Karpas-422 (cell line): ENCODE results near the gene CRYBG3. TPM values are rescaled to one million over a fixed set of nuclear protein-coding genes. Genes with fewer than 3 reads are reported as not detected.
"Not testable (repeated sequence)": the region's sequence is repeated elsewhere in the genome, so short reads cannot be mapped to it uniquely, and the experiment has no call there.

Experiments
- DNase-seq: peaks from one replicate; pipeline ENCODE4 v3.0.0-alpha.2; 2015
- H2AFZ ChIP-seq: fragments of 200-600 bp; sonication (generic); 2 replicates; pipeline ENCODE4 v1.6.1; 2014; ENCODE audit warnings: antibody characterized with exemption, low read length, mixed read lengths
- H3K27ac ChIP-seq: fragments of 200-600 bp; sonication (generic); 2 replicates; pipeline ENCODE4 v1.5.1; 2014; ENCODE audit warnings: mild to moderate bottlenecking, low read length, moderate library complexity
- H3K27me3 ChIP-seq: fragments of 200-600 bp; sonication (generic); 2 replicates; pipeline ENCODE4 v1.6.1; 2014; ENCODE audit warnings: low read length, mixed read lengths
- H3K36me3 ChIP-seq: fragments of 200-600 bp; sonication (generic); 2 replicates; pipeline ENCODE4 v1.6.1; 2014; ENCODE audit warnings: low read length, mixed read lengths; ENCODE audit not compliant: insufficient read depth
- H3K4me1 ChIP-seq: fragments of 200-600 bp; sonication (generic); 2 replicates; pipeline ENCODE4 v1.6.1; 2014; ENCODE audit warnings: mild to moderate bottlenecking, low read length, mixed read lengths
- H3K4me2 ChIP-seq: fragments of 200-600 bp; sonication (generic); 2 replicates; pipeline ENCODE4 v1.6.1; 2014; ENCODE audit warnings: low read length, low read depth, mild to moderate bottlenecking; ENCODE audit not compliant: poor library complexity, severe bottlenecking
- H3K4me3 ChIP-seq: fragments of 200-600 bp; sonication (generic); 2 replicates; pipeline ENCODE4 v1.5.1; 2014; ENCODE audit warnings: mild to moderate bottlenecking, antibody characterized with exemption, low read length, mixed read lengths
- H3K79me2 ChIP-seq: fragments of 200-600 bp; sonication (generic); 2 replicates; pipeline ENCODE4 v1.6.1; 2014; ENCODE audit warnings: mild to moderate bottlenecking, low read length, mixed read lengths
- H3K9ac ChIP-seq: fragments of 200-600 bp; sonication (generic); 2 replicates; pipeline ENCODE4 v1.6.0; 2014; ENCODE audit warnings: low read length
- H3K9me2 ChIP-seq: fragments of 200-600 bp; sonication (generic), shearing (Covaris generic); replicated peaks from 2 replicates; pipeline ENCODE4 v1.6.0; 2014; ENCODE audit warnings: mild to moderate bottlenecking, low read length, moderate library complexity; ENCODE audit not compliant: insufficient read depth
- H3K9me3 ChIP-seq: fragments of 300-700, 200-600 bp; sonication (generic); 2 replicates; pipeline ENCODE4 v1.6.1; 2014; ENCODE audit warnings: low read length, mixed read lengths
- H4K20me1 ChIP-seq: fragments of 200-600 bp; sonication (generic); 2 replicates; pipeline ENCODE4 v1.6.1; 2014; ENCODE audit warnings: mild to moderate bottlenecking, antibody characterized with exemption, low read length, low read depth; ENCODE audit not compliant: insufficient read depth
- total RNA-seq: library from RNA; depleted of rRNA; stranded (reverse); fragments of >200 nt; shearing (Covaris generic); gene quantifications from 2 replicates; pipeline ENCODE4 v1.2.3, GENCODE V29; 2014; ENCODE audit warnings: low replicate concordance

The CRYBG3 gene
- total RNA-seq, 1 experiment from 2014 or later, result 1.1 TPM

DNA sequence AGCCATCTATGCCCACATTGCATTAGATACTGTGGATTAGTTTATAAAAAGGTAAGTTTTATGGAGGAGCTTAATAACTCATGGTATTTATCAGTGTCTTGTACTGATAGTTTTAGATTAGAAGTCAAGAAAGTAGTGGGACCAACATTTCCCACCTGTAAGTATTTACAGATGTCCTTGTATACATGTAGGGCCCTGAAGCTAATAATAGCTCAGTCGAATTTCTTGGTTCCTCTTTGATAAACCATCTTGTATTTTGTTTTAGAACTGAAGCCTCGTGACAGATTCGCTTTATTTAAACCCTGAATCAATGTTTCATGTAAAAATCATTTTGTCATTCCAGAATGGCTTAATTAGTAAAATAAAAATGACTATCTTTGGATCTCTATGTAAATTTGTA, 73.4 kb downstream of the CRYBG3 start:
- H2AFZ ChIP-seq, result no peak overlapping the region
- no peaks in the 10 kb centered on the region for H3K36me3 ChIP-seq
- no peaks in the 10 kb centered on the region for H4K20me1 ChIP-seq
- no peak overlapping the region for H3K27ac ChIP-seq
- no peak overlapping the region for H3K9ac ChIP-seq
- no peak overlapping the region for H3K4me2 ChIP-seq
- H3K4me1 ChIP-seq, result no peaks in the 10 kb centered on the region
- no peaks in the 10 kb centered on the region for H3K9me3 ChIP-seq
- H3K79me2 ChIP-seq, result no peaks in the 10 kb centered on the region
- DNase-seq, result no peak
- no peak overlapping the region for H3K4me3 ChIP-seq
- no peaks in the 10 kb centered on the region for H3K9me2 ChIP-seq
- H3K27me3 ChIP-seq, result no peaks in the 10 kb centered on the region

DNA sequence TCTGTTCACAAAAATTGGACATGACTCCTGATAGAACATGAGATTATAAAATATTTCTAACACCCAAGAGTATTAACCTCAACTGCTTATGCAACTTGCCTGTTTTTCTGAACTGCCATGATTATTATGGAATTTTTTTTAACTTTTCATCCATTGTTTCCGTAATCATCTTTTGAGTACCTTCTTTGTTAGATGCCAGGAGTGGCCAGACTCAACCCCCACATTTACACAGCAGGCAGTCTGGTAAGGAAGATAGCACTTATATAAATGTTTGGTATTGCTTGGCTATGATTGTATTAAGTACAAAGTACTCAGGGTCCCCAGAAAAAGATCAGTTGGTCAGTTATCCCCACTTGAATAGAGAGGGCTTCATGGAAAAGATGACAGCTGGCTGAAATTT, 74.3 kb downstream of the CRYBG3 start:
- Histone ChIP-seq H3K27me3 (no peaks in the 10 kb centered on the region), H3K4me3 (no peak overlapping the region)

DNA sequence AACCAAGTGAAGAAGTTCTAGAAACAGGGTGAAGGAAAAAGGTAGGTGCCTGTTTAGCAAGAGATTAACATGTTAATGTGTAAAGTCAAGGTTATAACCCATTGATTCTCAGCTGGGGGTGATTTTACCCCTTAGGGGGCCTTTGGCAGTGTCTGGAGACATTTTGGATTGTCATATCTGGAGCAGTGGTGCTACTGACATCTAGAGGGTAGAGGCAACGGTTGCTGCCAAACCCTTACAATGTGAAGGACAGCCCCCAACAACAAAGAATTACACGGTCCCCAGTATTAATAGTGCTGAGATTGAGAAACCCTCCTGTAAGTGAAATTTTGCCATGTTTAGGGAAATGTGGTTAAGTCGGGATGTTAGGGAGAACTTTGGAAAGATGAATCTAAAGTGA, 74.7 kb downstream of the CRYBG3 start:
- H3K27me3 ChIP-seq, result no peaks in the 10 kb centered on the region
- no peaks in the 10 kb centered on the region for H3K36me3 ChIP-seq
- no peak overlapping the region for H3K4me2 ChIP-seq
- H3K9me2 ChIP-seq, result no peaks in the 10 kb centered on the region
- no peak overlapping the region for H3K4me3 ChIP-seq
- H3K27ac ChIP-seq, result no peak overlapping the region
- no peaks in the 10 kb centered on the region for H3K4me1 ChIP-seq
- no peaks in the 10 kb centered on the region for H3K79me2 ChIP-seq
- no peak overlapping the region for H2AFZ ChIP-seq
- no peak for DNase-seq
- no peaks in the 10 kb centered on the region for H4K20me1 ChIP-seq
- no peak overlapping the region for H3K9ac ChIP-seq
- no peaks in the 10 kb centered on the region for H3K9me3 ChIP-seq

More for the DNA sequence above, 74.3 kb downstream of the CRYBG3 start:
- H3K9me3 ChIP-seq, result no peaks in the 10 kb centered on the region
- H3K9me2 ChIP-seq, result no peaks in the 10 kb centered on the region
- no peak for DNase-seq
- no peaks in the 10 kb centered on the region for H3K79me2 ChIP-seq
- no peaks in the 10 kb centered on the region for H3K4me1 ChIP-seq
- H2AFZ ChIP-seq, result no peak overlapping the region
- H3K36me3 ChIP-seq, result no peaks in the 10 kb centered on the region
- H3K4me2 ChIP-seq, result no peak overlapping the region
- H4K20me1 ChIP-seq, result no peaks in the 10 kb centered on the region
- H3K27ac ChIP-seq, result no peak overlapping the region
- H3K9ac ChIP-seq, result no peak overlapping the region

DNA sequence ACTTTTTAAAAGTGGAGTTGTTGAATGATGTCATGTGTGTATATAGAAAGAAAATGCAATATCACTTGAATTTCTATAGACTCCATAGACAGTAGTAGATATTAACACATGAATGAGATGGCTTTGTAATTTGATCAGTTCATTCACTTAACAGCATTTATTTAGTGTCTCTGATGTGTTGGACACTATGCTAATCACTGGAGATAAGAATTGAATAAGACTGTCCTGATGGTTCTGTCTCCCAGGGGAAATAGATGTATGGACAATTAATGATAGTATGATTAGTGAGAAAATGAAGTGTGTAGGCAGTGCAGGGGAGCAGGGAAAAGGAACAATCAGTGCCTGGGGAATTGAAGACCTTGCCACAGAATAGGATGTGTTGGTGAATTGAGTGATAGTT, 77.5 kb downstream of the CRYBG3 start:
- Histone ChIP-seq H3K36me3 (no peaks in the 10 kb centered on the region), H3K9me3 (no peaks in the 10 kb centered on the region), H3K4me3 (no peak overlapping the region), H4K20me1 (no peaks in the 10 kb centered on the region), H3K79me2 (no peaks in the 10 kb centered on the region), H3K9me2 (no peaks in the 10 kb centered on the region), H3K27me3 (no peaks in the 10 kb centered on the region), H3K4me2 (no peak overlapping the region), H3K9ac (no peak overlapping the region), H3K4me1 (no peaks in the 10 kb centered on the region), H3K27ac (no peak overlapping the region), H2AFZ (no peak overlapping the region)
- DNase-seq, result no peak

GRCh38 chr3:97901313-97902248, 79.8 kb downstream of the CRYBG3 start:
- H4K20me1 ChIP-seq, result no peaks in the 10 kb centered on the region
- no peaks in the 10 kb centered on the region for H3K9me3 ChIP-seq
- H3K27ac ChIP-seq, result no peak overlapping the region

DNA sequence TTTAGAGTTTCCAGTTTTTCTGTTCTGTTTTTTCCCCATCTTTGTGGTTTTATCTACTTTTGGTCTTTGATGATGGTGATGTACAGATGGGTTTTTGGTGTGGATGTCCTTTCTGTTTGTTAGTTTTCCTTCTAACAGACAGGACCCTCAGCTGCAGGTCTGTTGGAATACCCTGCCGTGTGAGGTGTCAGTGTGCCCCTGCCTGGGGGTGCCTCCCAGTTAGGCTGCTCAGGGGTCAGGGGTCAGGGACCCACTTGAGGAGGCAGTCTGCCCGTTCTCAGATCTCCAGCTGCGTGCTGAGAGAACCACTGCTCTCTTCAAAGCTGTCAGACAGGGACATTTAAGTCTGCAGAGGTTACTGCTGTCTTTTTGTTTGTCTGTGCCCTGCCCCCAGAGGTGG, 88.0 kb downstream of the CRYBG3 start:
- not testable (repeated sequence) for H3K9me3 ChIP-seq, H3K9me2 ChIP-seq, H3K27ac ChIP-seq, DNase-seq, H3K27me3 ChIP-seq, H3K4me3 ChIP-seq, H3K9ac ChIP-seq, H2AFZ ChIP-seq, H4K20me1 ChIP-seq, H3K4me1 ChIP-seq, H3K79me2 ChIP-seq, H3K4me2 ChIP-seq, H3K36me3 ChIP-seq

More at GRCh38 chr3:97901313-97902248, 79.8 kb downstream of the CRYBG3 start:
- no peak for DNase-seq
- Histone ChIP-seq H3K79me2 (no peaks in the 10 kb centered on the region), H3K4me2 (no peak overlapping the region), H3K9me2 (no peaks in the 10 kb centered on the region), H2AFZ (no peak overlapping the region), H3K4me3 (no peak overlapping the region), H3K9ac (no peak overlapping the region), H3K36me3 (no peaks in the 10 kb centered on the region), H3K4me1 (no peaks in the 10 kb centered on the region), H3K27me3 (no peaks in the 10 kb centered on the region)

DNA sequence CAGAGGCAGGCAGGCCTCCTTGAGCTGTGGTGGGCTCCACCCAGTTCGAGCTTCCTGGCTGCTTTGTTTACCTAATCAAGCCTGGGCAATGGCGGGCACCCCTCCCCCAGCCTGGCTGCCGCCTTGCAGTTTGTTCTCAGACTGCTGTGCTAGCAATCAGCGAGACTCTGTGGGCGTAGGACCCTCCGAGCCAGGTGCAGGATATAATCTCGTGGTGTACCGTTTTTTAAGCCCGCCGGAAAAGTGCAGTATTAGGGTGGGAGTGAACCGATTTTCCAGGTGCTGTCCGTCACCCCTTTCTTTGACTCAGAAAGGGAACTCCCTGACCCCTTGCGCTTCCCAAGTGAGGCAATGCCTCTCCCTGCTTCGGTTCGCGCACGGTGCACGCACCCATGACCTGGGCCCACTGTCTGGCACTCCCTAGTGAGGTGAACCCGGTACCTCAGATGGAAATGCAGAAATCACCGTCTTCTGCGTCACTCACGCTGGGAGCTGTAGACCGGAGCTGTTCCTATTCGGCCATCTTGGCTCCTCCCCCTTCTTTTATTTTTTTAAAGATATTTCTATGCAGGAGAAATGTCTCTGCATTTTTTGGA, 88.5 kb downstream of the CRYBG3 start:
- not testable (repeated sequence) for DNase-seq, H3K27me3 ChIP-seq, H3K9me3 ChIP-seq, H4K20me1 ChIP-seq, H3K4me1 ChIP-seq, H3K9me2 ChIP-seq, H3K79me2 ChIP-seq, H3K36me3 ChIP-seq
- Histone ChIP-seq H2AFZ (peak overlapping the region; percentile 38; the same call in 1 of the 2 replicates), H3K9ac (peak overlapping the region; percentile 45), H3K4me2 (peak overlapping the region; percentile 57), H3K27ac (peak overlapping the region; percentile 53; the same call in 1 of the 2 replicates), H3K4me3 (peak overlapping the region; percentile 36; the same call in 1 of the 2 replicates)

DNA sequence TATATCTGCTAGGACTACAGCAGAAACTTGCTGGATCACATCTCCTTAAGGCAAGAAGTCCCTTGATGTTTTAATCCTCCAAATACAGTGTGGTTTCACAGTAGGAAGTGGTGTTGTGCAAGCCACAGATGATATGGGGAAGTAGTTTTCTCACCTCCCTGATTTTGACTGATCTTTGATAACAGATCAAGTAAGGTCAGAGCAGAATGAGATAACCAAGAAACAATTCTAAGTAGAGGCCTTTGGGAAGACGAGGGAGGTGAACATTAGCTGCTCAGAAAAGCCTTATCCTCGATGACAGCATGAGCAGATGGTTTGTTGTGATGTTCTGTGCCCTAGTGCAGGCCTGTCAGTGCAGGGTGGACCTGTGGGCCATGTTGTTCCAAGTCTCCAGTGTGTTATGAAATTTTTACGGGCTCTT, 89.1 kb downstream of the CRYBG3 start:
- Histone ChIP-seq H3K36me3 (no peaks in the 10 kb centered on the region), H3K4me3 (peak overlapping the region; percentile 36; the same call in 1 of the 2 replicates), H3K4me1 (peaks cover 6% of the 10 kb centered on the region), H2AFZ (peak overlapping the region; percentile 38; the same call in 1 of the 2 replicates), H4K20me1 (no peaks in the 10 kb centered on the region), H3K9me2 (no peaks in the 10 kb centered on the region), H3K27me3 (no peaks in the 10 kb centered on the region), H3K4me2 (peak overlapping the region; percentile 57), H3K79me2 (no peaks in the 10 kb centered on the region), H3K9ac (peak overlapping the region; percentile 45), H3K27ac (peak overlapping the region; percentile 53; the same call in 1 of the 2 replicates), H3K9me3 (no peaks in the 10 kb centered on the region)
- no peak for DNase-seq
